ENCODE measurements around the gene HOTAIR. TPM values are rescaled to one million over a fixed set of nuclear protein-coding genes. Genes with fewer than 3 reads are reported as not detected.

HOTAIR gene
- total RNA-seq, 1 experiment from 2014 or later: not detected

DNA sequence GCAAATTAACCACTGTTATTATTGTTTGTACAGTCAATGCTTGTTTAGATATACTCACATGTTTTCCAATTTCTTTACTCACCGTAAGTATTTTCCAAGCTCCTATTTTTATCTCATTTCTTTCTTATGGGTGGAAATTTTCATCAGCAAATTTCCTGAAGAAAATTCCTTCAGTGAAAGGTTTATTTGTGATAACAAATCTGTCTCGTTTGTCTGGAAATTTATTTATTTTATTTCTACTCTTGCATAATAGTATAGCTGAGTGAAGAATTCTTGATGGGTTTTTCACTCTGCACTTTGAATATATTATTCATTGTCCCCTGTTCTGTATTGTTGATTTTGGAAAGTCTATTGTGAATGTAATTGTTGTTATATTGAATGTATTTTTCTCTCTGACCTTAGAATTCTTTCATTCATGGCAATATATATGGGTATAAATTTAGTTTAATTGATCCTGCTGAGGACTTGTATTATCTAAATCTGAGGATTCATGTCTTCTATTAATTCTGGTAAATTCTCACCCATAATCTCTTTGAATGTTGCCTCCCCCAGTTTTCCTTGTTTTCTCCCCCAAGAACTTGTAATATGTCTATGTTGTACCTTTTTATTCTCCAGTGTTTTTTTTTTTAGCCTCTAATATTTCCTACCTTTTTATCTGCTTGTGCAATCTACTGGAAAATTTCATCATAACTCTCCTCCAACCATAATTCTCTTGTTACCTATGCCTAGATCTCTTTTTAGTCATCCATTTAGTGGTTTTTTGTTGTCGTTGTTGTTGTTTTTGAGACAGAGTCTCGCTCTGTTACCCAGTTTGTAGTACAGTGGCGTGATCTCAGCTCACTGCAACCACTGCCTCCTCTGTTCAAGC lies 57.7 kb downstream of the HOTAIR start:
- H3K79me2 ChIP-seq (ENCODE audit: insufficient read depth, low read length): no peaks in the 10 kb centered on the region
- Mint-ChIP-seq H3K36me3 (ENCODE audit: insufficient read depth in 1 of 3, low read depth in 3 of 3) (no peaks in the 10 kb centered on the region), H3K27ac (no peak overlapping the region), H3K27me3 (ENCODE audit: low read depth) (peaks cover 94% of the 10 kb centered on the region), H3K4me3 (no peak overlapping the region), H3K4me1 (peaks cover 0 to 4% of the 10 kb centered on the region in 2 experiments; a peak in 1 of 4 replicates), H3K9me3 (no peaks in the 10 kb centered on the region)
- no peak overlapping the region for H3K18ac ChIP-seq (ENCODE audit: insufficient read length, low read depth, low read length)
- H2BK20ac ChIP-seq (ENCODE audit: low read depth, low read length, poor library complexity, severe bottlenecking): no peak overlapping the region
- no peak for DNase-seq
- no peak overlapping the region for H2BK120ac ChIP-seq (ENCODE audit: low read depth, low read length, poor library complexity, severe bottlenecking)
- H4K5ac ChIP-seq (ENCODE audit: insufficient read length, low read depth, low read length): no peak overlapping the region
- H3K4me2 ChIP-seq (ENCODE audit: insufficient read depth, insufficient read length, low read length): no peak overlapping the region
- no peak overlapping the region for H3K23ac ChIP-seq (ENCODE audit: insufficient read length, low read depth, low read length)
- H2AK5ac ChIP-seq (ENCODE audit: insufficient read length, low read length): no peak overlapping the region
- TF ChIP-seq, protein P1, sequence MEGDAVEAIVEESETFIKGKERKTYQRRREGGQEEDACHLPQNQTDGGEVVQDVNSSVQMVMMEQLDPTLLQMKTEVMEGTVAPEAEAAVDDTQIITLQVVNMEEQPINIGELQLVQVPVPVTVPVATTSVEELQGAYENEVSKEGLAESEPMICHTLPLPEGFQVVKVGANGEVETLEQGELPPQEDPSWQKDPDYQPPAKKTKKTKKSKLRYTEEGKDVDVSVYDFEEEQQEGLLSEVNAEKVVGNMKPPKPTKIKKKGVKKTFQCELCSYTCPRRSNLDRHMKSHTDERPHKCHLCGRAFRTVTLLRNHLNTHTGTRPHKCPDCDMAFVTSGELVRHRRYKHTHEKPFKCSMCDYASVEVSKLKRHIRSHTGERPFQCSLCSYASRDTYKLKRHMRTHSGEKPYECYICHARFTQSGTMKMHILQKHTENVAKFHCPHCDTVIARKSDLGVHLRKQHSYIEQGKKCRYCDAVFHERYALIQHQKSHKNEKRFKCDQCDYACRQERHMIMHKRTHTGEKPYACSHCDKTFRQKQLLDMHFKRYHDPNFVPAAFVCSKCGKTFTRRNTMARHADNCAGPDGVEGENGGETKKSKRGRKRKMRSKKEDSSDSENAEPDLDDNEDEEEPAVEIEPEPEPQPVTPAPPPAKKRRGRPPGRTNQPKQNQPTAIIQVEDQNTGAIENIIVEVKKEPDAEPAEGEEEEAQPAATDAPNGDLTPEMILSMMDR (conservative IDR thresholded peaks at IDR 0.05): no peak
- no peak overlapping the region for H2AFZ ChIP-seq (ENCODE audit: low read length)
- H3K4me1 ChIP-seq (ENCODE audit: insufficient read depth, low read length): no peaks in the 10 kb centered on the region
- H2BK5ac ChIP-seq (ENCODE audit: insufficient read length, low read length): no peak overlapping the region
- WGBS (ENCODE audit: extremely low coverage, insufficient read length, low lambda C conversion rate): no CpG with 5 or more reads among the region's 5 CpGs
- H3K9me3 ChIP-seq (ENCODE audit: control insufficient read depth, low read depth, low read length): no peaks in the 10 kb centered on the region
- no peak overlapping the region for H2BK12ac ChIP-seq (ENCODE audit: insufficient read length, low read depth, low read length)
- no peak overlapping the region for H3K27ac ChIP-seq (ENCODE audit: insufficient read length, low read depth, low read length)
- H3K4ac ChIP-seq (ENCODE audit: low read depth, low read length): no peak overlapping the region
- H3K9ac ChIP-seq (ENCODE audit: extremely low read depth, insufficient read length, low read length): no peak overlapping the region
- no peaks in the 10 kb centered on the region; the same call in 1 of the 2 replicates for H3K27me3 ChIP-seq (ENCODE audit: insufficient read depth, low read length)
- no peak overlapping the region for H3K56ac ChIP-seq (ENCODE audit: insufficient read length, low read depth, low read length)
- no peaks in the 10 kb centered on the region for H4K20me1 ChIP-seq (ENCODE audit: control insufficient read depth, insufficient read depth, insufficient read length)
- H3K79me1 ChIP-seq (ENCODE audit: insufficient read depth, low read depth, low read length, poor library complexity, severe bottlenecking): no peaks in the 10 kb centered on the region
- no peak overlapping the region for H4K91ac ChIP-seq (ENCODE audit: insufficient read length, low read depth, low read length)
- H3K14ac ChIP-seq (ENCODE audit: insufficient read depth, low read length): no peak overlapping the region
- no peaks in the 10 kb centered on the region for H3K23me2 ChIP-seq (ENCODE audit: insufficient read length, low read depth, low read length, poor library complexity, severe bottlenecking)
- no peak overlapping the region for H2BK15ac ChIP-seq (ENCODE audit: low read depth, low read length)
- H3T11ph ChIP-seq (ENCODE audit: low read length): no peak overlapping the region
- no peak overlapping the region for H4K8ac ChIP-seq (replicated peaks; ENCODE audit: insufficient read length, low read depth, low read length)

Small RNA genes within 50 kb of the gene (microRNA-seq; reads per million reads assigned to microRNA genes)
- not detected for gene MIR196A2 (ENCODE audit: borderline microRNAs expressed)

Other genes starting within 250 kb of the HOTAIR start
- gene CALCOCO1, start 247.5 kb downstream of the HOTAIR start, total RNA-seq (2021): 21.5 and 22.3 TPM in 2 replicates
- gene CISTR, start 223.0 kb downstream of the HOTAIR start, total RNA-seq (2021): not detected in 2 replicates
- gene HOXC13, start 36.1 kb downstream of the HOTAIR start, total RNA-seq (2021): 0.11 TPM in 1 of 2 replicates, not detected in the other
- not detected in 2 replicates for gene HOXC12, start 20.1 kb downstream of the HOTAIR start, total RNA-seq (2021)
- not detected in 2 replicates for gene HOXC11, start 1.8 kb downstream of the HOTAIR start, total RNA-seq (2021)
- not detected in 2 replicates for gene HOXC10, start 10.2 kb upstream of the HOTAIR start, total RNA-seq (2021)
- gene HOXC9, start 25.2 kb upstream of the HOTAIR start, total RNA-seq (2021): not detected in 2 replicates
- gene HOXC8, start 34.0 kb upstream of the HOTAIR start, total RNA-seq (2021): not detected in 2 replicates
- not detected in 2 replicates for gene HOXC6, start 53.5 kb upstream of the HOTAIR start, total RNA-seq (2021)
- gene HOXC5, start 58.1 kb upstream of the HOTAIR start, total RNA-seq (2021): not detected in 2 replicates
- not detected in 2 replicates for gene HOXC4, start 78.9 kb upstream of the HOTAIR start, total RNA-seq (2021)
- 21.7 and 23.0 TPM in 2 replicates for gene SMUG1, start 214.0 kb upstream of the HOTAIR start, total RNA-seq (2021)